PC-9 (cell line): ENCODE measurements around the gene PTGES2. TPM values are rescaled to one million over a fixed set of nuclear protein-coding genes. Genes with fewer than 3 reads are reported as not detected.

Experiments used
- BruUV-seq: library from RNA; stranded (reverse); fragments of 400-500 nt; replicated peaks from 2 replicates; lab custom pipeline; 2021; lab: Mats Ljungman, UMichigan
- CTCF ChIA-PET: fragments of 300-600 bp; sonication (Branson Sonifier 250); formaldehyde crosslinking; loops from one replicate; lab custom pipeline; 2022; ENCODE audit warnings: antibody characterized with exemption; lab: Charles Lee
- POLR2A ChIA-PET: fragments of 300-600 bp; sonication (Branson Sonifier 250); formaldehyde crosslinking; loops from one replicate; lab custom pipeline; 2022; ENCODE audit warnings: antibody characterized with exemption; ENCODE audit not compliant: unreplicated experiment; lab: Charles Lee
- DNase-seq, 2 experiments: peaks; one replicate each; pipeline versions ENCODE4 v3.0.0 to v3.0.0-alpha.2; 2015 to 2022; ENCODE audit warnings: mixed read lengths in 1 of 2
- H2AFZ ChIP-seq: fragments of 200-600 bp; sonication (generic); 2 replicates; pipeline ENCODE4 v1.8.1; 2017; ENCODE audit warnings: antibody characterized with exemption
- H3F3A ChIP-seq: fragments of 200-600 bp; sonication (generic); 2 replicates; pipeline ENCODE4 v1.8.1; 2017; ENCODE audit warnings: antibody characterized with exemption, mild to moderate bottlenecking, low read depth; ENCODE audit not compliant: insufficient read depth
- H3K27ac ChIP-seq: fragments of 200-600 bp; sonication (generic); 2 replicates; pipeline ENCODE4 v1.6.1; 2016; ENCODE audit warnings: mixed run types
- H3K27me3 ChIP-seq: fragments of 200-600 bp; sonication (generic); 2 replicates; pipeline ENCODE4 v1.6.1; 2016; ENCODE audit warnings: low read depth, mixed run types; ENCODE audit not compliant: insufficient read depth
- H3K36me3 ChIP-seq: fragments of 200-600 bp; sonication (generic); 2 replicates; pipeline ENCODE4 v1.6.1; 2016; ENCODE audit warnings: low read depth, mixed run types
- H3K4me1 ChIP-seq: fragments of 200-600 bp; sonication (generic); replicated peaks from 2 replicates; pipeline ENCODE4 v1.6.1; 2016; ENCODE audit warnings: mixed run types; ENCODE audit not compliant: insufficient read depth
- H3K4me2 ChIP-seq: fragments of 200-600 bp; sonication (generic); 2 replicates; pipeline ENCODE4 v1.6.1; 2017; ENCODE audit warnings: mixed run types
- H3K4me3 ChIP-seq: fragments of 200-600 bp; sonication (generic); 2 replicates; pipeline ENCODE4 v1.6.1; 2016; ENCODE audit warnings: mixed run types
- H3K79me2 ChIP-seq: fragments of 200-600 bp; sonication (generic); 2 replicates; pipeline ENCODE4 v1.6.1; 2017; ENCODE audit warnings: low read depth, mixed run types
- H3K9me2 ChIP-seq: fragments of 200-600 bp; sonication (generic); 2 replicates; pipeline ENCODE4 v1.8.1; 2017; ENCODE audit warnings: mild to moderate bottlenecking; ENCODE audit not compliant: insufficient read depth
- H3K9me3 ChIP-seq: fragments of 200-600 bp; sonication (generic); 2 replicates; pipeline ENCODE4 v1.8.1; 2016; ENCODE audit warnings: low read depth; ENCODE audit not compliant: insufficient read depth
- H4K20me1 ChIP-seq: fragments of 200-600 bp; sonication (generic); 2 replicates; pipeline ENCODE4 v1.8.1; 2017; ENCODE audit not compliant: insufficient read depth
- EZH2 ChIP-seq: fragments of 200-600 bp; sonication (generic); IDR thresholded peaks from 2 replicates; pipeline ENCODE4 v1.8.0; 2017; ENCODE audit warnings: antibody characterized with exemption, low read depth
- intact Hi-C: fragments of 100-400 bp; cut with micrococcal nuclease; formaldehyde crosslinking; loops from one replicate; pipeline ENCODE4 v1.10.0; 2022; ENCODE audit not compliant: unreplicated experiment
- total RNA-seq: library from RNA; stranded (reverse); gene quantifications from 2 replicates; pipeline ENCODE4 v1.2.3, GENCODE V29; 2021
- TF ChIP-seq, protein P1 (sequence below): fragments of 200-600 bp; sonication (generic); conservative IDR thresholded peaks from 2 replicates; pipeline ENCODE4 v1.6.1; 2017; ENCODE audit warnings: mixed run types, antibody characterized with exemption, mild to moderate bottlenecking, moderate library complexity

PTGES2 gene
- total RNA-seq, 1 experiment from 2014 or later = 95.2 TPM

- peaks cover 17% of the 10 kb centered on the region for H3F3A ChIP-seq
- no peaks in the 10 kb centered on the region for H3K27me3 ChIP-seq
- peaks cover 9% of the 10 kb centered on the region for H4K20me1 ChIP-seq
- H3K79me2 ChIP-seq = peaks cover 27% of the 10 kb centered on the region
- no peak overlapping the region for H2AFZ ChIP-seq
- H3K36me3 ChIP-seq = peaks cover 13% of the 10 kb centered on the region; the same call in 1 of the 2 replicates
- no TSS peak for BruUV-seq
- H3K4me1 ChIP-seq = peaks cover 21% of the 10 kb centered on the region
- no peaks in the 10 kb centered on the region for H3K9me2 ChIP-seq
- H3K4me2 ChIP-seq = no peak overlapping the region
- TF ChIP-seq, protein P1, sequence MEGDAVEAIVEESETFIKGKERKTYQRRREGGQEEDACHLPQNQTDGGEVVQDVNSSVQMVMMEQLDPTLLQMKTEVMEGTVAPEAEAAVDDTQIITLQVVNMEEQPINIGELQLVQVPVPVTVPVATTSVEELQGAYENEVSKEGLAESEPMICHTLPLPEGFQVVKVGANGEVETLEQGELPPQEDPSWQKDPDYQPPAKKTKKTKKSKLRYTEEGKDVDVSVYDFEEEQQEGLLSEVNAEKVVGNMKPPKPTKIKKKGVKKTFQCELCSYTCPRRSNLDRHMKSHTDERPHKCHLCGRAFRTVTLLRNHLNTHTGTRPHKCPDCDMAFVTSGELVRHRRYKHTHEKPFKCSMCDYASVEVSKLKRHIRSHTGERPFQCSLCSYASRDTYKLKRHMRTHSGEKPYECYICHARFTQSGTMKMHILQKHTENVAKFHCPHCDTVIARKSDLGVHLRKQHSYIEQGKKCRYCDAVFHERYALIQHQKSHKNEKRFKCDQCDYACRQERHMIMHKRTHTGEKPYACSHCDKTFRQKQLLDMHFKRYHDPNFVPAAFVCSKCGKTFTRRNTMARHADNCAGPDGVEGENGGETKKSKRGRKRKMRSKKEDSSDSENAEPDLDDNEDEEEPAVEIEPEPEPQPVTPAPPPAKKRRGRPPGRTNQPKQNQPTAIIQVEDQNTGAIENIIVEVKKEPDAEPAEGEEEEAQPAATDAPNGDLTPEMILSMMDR = no peak
- no peak for TF ChIP-seq EZH2
- CTCF ChIA-PET = no interaction called here
- DNase-seq = no peak
- POLR2A ChIA-PET = no interaction called here
- intact Hi-C loops = no loop called here
- no peaks in the 10 kb centered on the region for H3K9me3 ChIP-seq
- no peak overlapping the region for H3K27ac ChIP-seq
- H3K4me3 ChIP-seq = no peak overlapping the region
Observed at GRCh38 chr9:128102196-128102595, 25.3 kb downstream of the PTGES2 start.

DNA sequence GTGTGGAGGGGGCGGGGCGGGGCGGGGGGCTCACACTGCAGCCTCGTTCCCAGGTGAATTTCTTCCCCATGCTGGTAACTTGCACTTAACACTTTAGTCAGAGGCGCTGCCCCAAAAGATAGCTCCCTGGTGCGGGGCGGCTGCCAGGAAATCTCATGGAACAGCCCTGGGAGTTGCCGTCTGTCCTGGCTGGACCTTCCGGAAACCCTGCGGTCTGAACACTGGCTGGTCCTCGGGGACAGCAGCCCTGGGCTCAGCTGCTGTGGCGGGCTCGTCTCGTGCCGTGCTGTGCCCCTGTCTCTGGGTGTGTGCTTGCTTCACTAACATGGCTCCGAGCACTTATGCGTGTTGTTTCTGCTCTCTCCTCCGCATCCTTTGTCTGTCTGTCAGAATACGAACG, 25.8 kb downstream of the PTGES2 start:
- intact Hi-C loops = no loop called here
- H3K36me3 ChIP-seq = peaks cover 9% of the 10 kb centered on the region; the same call in 1 of the 2 replicates
- no peak overlapping the region for H3K27ac ChIP-seq
- ChIA-PET POLR2A (no interaction called here), CTCF (no interaction called here)
- peaks cover 9% of the 10 kb centered on the region; the same call in 1 of the 2 replicates for H4K20me1 ChIP-seq
- H2AFZ ChIP-seq = no peak overlapping the region
- peak in 1 of 2 experiments; percentile 10 for DNase-seq
- no peaks in the 10 kb centered on the region for H3K9me2 ChIP-seq
- no peak overlapping the region for H3K4me3 ChIP-seq
- H3F3A ChIP-seq = peaks cover 17% of the 10 kb centered on the region
- TF ChIP-seq, protein P1 = no peak
- no peak for TF ChIP-seq EZH2
- no peak overlapping the region for H3K4me2 ChIP-seq
- peaks cover 21% of the 10 kb centered on the region for H3K4me1 ChIP-seq
- BruUV-seq = no TSS peak
- no peaks in the 10 kb centered on the region for H3K27me3 ChIP-seq
- no peaks in the 10 kb centered on the region for H3K9me3 ChIP-seq
- peaks cover 32% of the 10 kb centered on the region for H3K79me2 ChIP-seq

DNA sequence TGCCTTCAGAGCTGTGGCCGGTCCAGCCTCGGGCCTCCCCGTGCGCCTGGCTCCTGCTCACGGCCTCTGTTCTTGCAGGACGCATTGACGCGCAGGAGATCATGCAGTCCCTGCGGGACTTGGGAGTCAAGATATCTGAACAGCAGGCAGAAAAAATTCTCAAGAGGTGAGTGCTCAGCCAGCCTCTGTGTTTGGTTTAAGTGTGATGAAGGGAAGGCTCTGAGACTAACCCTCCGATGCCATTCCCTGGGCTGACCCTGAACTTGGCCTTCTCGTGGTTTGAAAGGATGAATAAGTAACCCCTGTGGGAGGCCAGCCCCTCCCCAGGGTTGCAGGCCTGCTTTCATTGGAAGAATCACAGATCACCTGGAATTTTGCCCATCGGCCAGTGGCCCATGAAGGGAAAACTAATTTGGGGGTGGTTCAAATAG, 26.3 kb downstream of the PTGES2 start:
- H2AFZ ChIP-seq = no peak overlapping the region
- no peaks in the 10 kb centered on the region for H3K9me3 ChIP-seq
- peaks cover 36% of the 10 kb centered on the region for H3K79me2 ChIP-seq
- POLR2A ChIA-PET = no interaction called here
- intact Hi-C loops = no loop called here
- TF ChIP-seq, protein P1 = no peak
- TF ChIP-seq EZH2 = no peak
- BruUV-seq = no TSS peak
- H3K36me3 ChIP-seq = peaks cover 7% of the 10 kb centered on the region; the same call in 1 of the 2 replicates
- no peak overlapping the region for H3K4me3 ChIP-seq
- no peaks in the 10 kb centered on the region for H3K9me2 ChIP-seq
- peaks cover 9% of the 10 kb centered on the region; the same call in 1 of the 2 replicates for H4K20me1 ChIP-seq
- H3K4me2 ChIP-seq = no peak overlapping the region
- CTCF ChIA-PET = no interaction called here
- no peak for DNase-seq
- H3K27ac ChIP-seq = no peak overlapping the region
- no peaks in the 10 kb centered on the region for H3K27me3 ChIP-seq
- peaks cover 21% of the 10 kb centered on the region for H3K4me1 ChIP-seq
- H3F3A ChIP-seq = peaks cover 17% of the 10 kb centered on the region
